GM12878 (cell line): ENCODE results near the gene CAMTA1. TPM values are rescaled to one million over a fixed set of nuclear protein-coding genes. Genes with fewer than 3 reads are reported as not detected.

ENCODE experiments used
- ATAC-seq: fragments of 200-7000 bp; cut with Tn5 transposase; 3 replicates; pipeline ENCODE4 v1.9.1; 2020; ENCODE audit warnings: mild to moderate bottlenecking, moderate library complexity
- BruUV-seq: library from RNA; stranded (reverse); fragments of 400-500 nt; replicated peaks from 2 replicates; lab custom pipeline; 2021; lab: Mats Ljungman, UMichigan
- CTCF ChIA-PET: fragments of 300-600 bp; sonication (Branson Sonifier 250); formaldehyde crosslinking; extraction: SDS; loops from one replicate; lab custom pipeline; 2021; ENCODE audit warnings: inconsistent platforms; lab: Yijun Ruan, JAX
- POLR2A ChIA-PET: fragments of 350-600 bp; formaldehyde crosslinking; extraction: SDS; loops from one replicate; lab custom pipeline; 2021; ENCODE audit warnings: inconsistent platforms; lab: Charles Lee
- RAD21 ChIA-PET: fragments of 300-600 bp; sonication (Branson Sonifier 250); formaldehyde crosslinking; loops from one replicate; lab custom pipeline; 2023; ENCODE audit warnings: antibody characterized with exemption; ENCODE audit not compliant: unreplicated experiment; lab: Charles Lee
- SMC1A ChIA-PET: fragments of 300-600 bp; sonication (Branson Sonifier 250); formaldehyde crosslinking; loops from one replicate; lab custom pipeline; 2023; ENCODE audit not compliant: unreplicated experiment, uncharacterized antibody; lab: Charles Lee
- DNase-seq: peaks from one replicate; pipeline ENCODE4 v3.0.0-alpha.2; 2011; ENCODE audit warnings: low read depth, low spot score
- FAIRE-seq: peaks from 3 replicates; lab custom pipeline; 2011; peaks lifted over from hg19 to GRCh38; lab: Jason Lieb, UNC
- H2AFZ ChIP-seq: 2 replicates; pipeline ENCODE4 v1.6.0; 2011; ENCODE audit warnings: low read depth, low read length, control low read depth; ENCODE audit not compliant: control insufficient read depth
- H3K27ac ChIP-seq: 2 replicates; pipeline ENCODE4 v1.5.1; 2011; ENCODE audit warnings: control low read depth; ENCODE audit not compliant: control insufficient read depth, insufficient read depth
- H3K27me3 ChIP-seq, 2 experiments: replicated peaks in 1 of 2; 2 replicates each; pipeline versions ENCODE4 v1.6.0 to v1.6.1; 2011; ENCODE audit warnings: low read length in 1 of 2; ENCODE audit not compliant: control insufficient read depth in 2 of 2, insufficient read depth in 2 of 2
- H3K36me3 ChIP-seq, 2 experiments: 2 replicates each; pipeline ENCODE4 v1.5.1; 2011; ENCODE audit warnings: low read length in 1 of 2; ENCODE audit not compliant: control insufficient read depth in 2 of 2, insufficient read depth in 2 of 2
- H3K4me1 ChIP-seq: 2 replicates; pipeline ENCODE4 v1.6.1; 2011; ENCODE audit warnings: mild to moderate bottlenecking, low read length, moderate library complexity, mixed read lengths; ENCODE audit not compliant: control insufficient read depth, insufficient read depth
- H3K4me2 ChIP-seq: 2 replicates; pipeline ENCODE4 v1.6.0; 2011; ENCODE audit warnings: control low read depth; ENCODE audit not compliant: control insufficient read depth, insufficient read depth
- H3K4me3 ChIP-seq: fragments of 200-600 bp; sonication (generic); 2 replicates; pipeline ENCODE4 v1.5.1; 2016
- H3K79me2 ChIP-seq: 2 replicates; pipeline ENCODE4 v1.6.0; 2011; ENCODE audit warnings: low read length; ENCODE audit not compliant: control insufficient read depth, insufficient read depth
- H3K9ac ChIP-seq: 2 replicates; pipeline ENCODE4 v1.8.0; 2011; ENCODE audit warnings: low read length, control low read depth, mixed read lengths; ENCODE audit not compliant: control insufficient read depth, insufficient read depth
- H3K9me3 ChIP-seq: replicated peaks from 3 replicates; pipeline ENCODE4 v1.5.1; 2011; ENCODE audit warnings: mild to moderate bottlenecking, low read length; ENCODE audit not compliant: control insufficient read depth, insufficient read depth
- H4K20me1 ChIP-seq: 2 replicates; pipeline ENCODE4 v1.6.0; 2011; ENCODE audit not compliant: control insufficient read depth, insufficient read depth
- CBFB ChIP-seq: IDR thresholded peaks from 2 replicates; pipeline ENCODE4 v1.6.1; 2016; ENCODE audit warnings: antibody characterized with exemption, low read depth
- CBX3 ChIP-seq: fragments of 200-600 bp; sonication (generic); IDR thresholded peaks from 2 replicates; pipeline ENCODE4 v1.6.1; 2016; ENCODE audit warnings: low read depth, borderline replicate concordance
- HDAC2 ChIP-seq: fragments of 200-600 bp; sonication (generic); IDR thresholded peaks from 2 replicates; pipeline ENCODE4 v1.6.1; 2017
- KLF5 ChIP-seq: fragments of 450-650 bp; IDR thresholded peaks from 2 replicates; pipeline ENCODE4 v1.6.1; 2014; ENCODE audit warnings: mild to moderate bottlenecking; ENCODE audit not compliant: partially characterized antibody
- NR2F1 ChIP-seq: fragments of 450-650 bp; conservative IDR thresholded peaks from 2 replicates; pipeline ENCODE4 v1.6.1; 2017; ENCODE audit warnings: mild to moderate bottlenecking
- PAX5 ChIP-seq: IDR thresholded peaks from 2 replicates; pipeline ENCODE4 v1.6.1; 2011; ENCODE audit warnings: low read depth, low read length, borderline replicate concordance
- PML ChIP-seq: IDR thresholded peaks from 2 replicates; pipeline ENCODE4 v1.6.1; 2012; ENCODE audit warnings: low read length, inconsistent platforms
- RAD51 ChIP-seq: fragments of 450-650 bp; IDR thresholded peaks from 2 replicates; pipeline ENCODE4 v1.6.1; 2016; ENCODE audit warnings: moderate library complexity, mild to moderate bottlenecking, inconsistent platforms
- SIN3A ChIP-seq: IDR thresholded peaks from 2 replicates; pipeline ENCODE4 v1.6.1; 2012; ENCODE audit warnings: low read depth, low read length, improper control_type of control experiment
- YBX1 ChIP-seq: fragments of 450-650 bp; IDR thresholded peaks from 2 replicates; pipeline ENCODE4 v1.6.1; 2016; ENCODE audit warnings: antibody characterized with exemption
- ZZZ3 ChIP-seq: IDR thresholded peaks from 2 replicates; pipeline ENCODE4 v1.6.1; 2011; ENCODE audit warnings: low read depth; ENCODE audit not compliant: control insufficient read depth, insufficient read length
- WGBS: methylation state at CpG from one replicate; pipeline ENCODE4 v1.1.6; 2016; ENCODE audit warnings: low lambda C conversion rate; ENCODE audit not compliant: insufficient replicate concordance, insufficient coverage; ENCODE audit errors: missing lambda C conversion rate; 5-methylcytosine and 5-hydroxymethylcytosine counted together
- in situ Hi-C: fragments of 300-500 bp; cut with MboI; formaldehyde crosslinking; loops from 9 replicates; pipeline ENCODE4 v1.14.3; 2018; ENCODE audit warnings: mixed read lengths
- intact Hi-C: fragments of 100-400 bp; cut with micrococcal nuclease; formaldehyde crosslinking; loops from one replicate; pipeline ENCODE4 v1.14.2; 2022; ENCODE audit not compliant: unreplicated experiment
- polyA plus RNA-seq, 11 experiments: library from polyadenylated mRNA; depleted of rRNA in 4 of 11; unstranded in 6 of 11; stranded (reverse) in 5 of 11; fragments of >200 nt; fragmentation: Nextera tagmentation in 4 of 11; fragmentation: Illumina TruSeq in 1 of 11; extraction: Ambion mirVana in 4 of 11; extraction: Trizol in 1 of 11; gene quantifications; 1 replicate in 1 of 11; 2 replicates in 10 of 11; pipeline versions ENCODE4 v1.2.1 to v1.2.3, GENCODE V29; 2011 to 2016; ENCODE audit warnings: inconsistent platforms in 2 of 11, missing spikeins in 2 of 11, low read depth in 1 of 11
- total RNA-seq, 4 experiments: library from RNA; depleted of rRNA in 3 of 4; stranded (reverse); fragments of >200 nt in 3 of 4; fragmentation: Illumina TruSeq in 1 of 4; extraction: Trizol in 1 of 4; gene quantifications; 2 replicates each; pipeline versions ENCODE4 v1.2.1 to v1.2.3, GENCODE V29; 2013 to 2021
- TF ChIP-seq, protein P1 (sequence below): IDR thresholded peaks from 2 replicates; pipeline ENCODE4 v1.6.1; 2011; ENCODE audit warnings: mild to moderate bottlenecking, low read depth, low read length, moderate library complexity; ENCODE audit not compliant: insufficient replicate concordance
- TF ChIP-seq, protein P2 (sequence below): fragments of 450-650 bp; IDR thresholded peaks from 2 replicates; pipeline ENCODE4 v1.6.1; 2017; ENCODE audit warnings: mild to moderate bottlenecking, low read depth, inconsistent platforms; ENCODE audit not compliant: poor library complexity, severe bottlenecking
- TF ChIP-seq, protein P3 (sequence below): fragments of 450-650 bp; IDR thresholded peaks from 2 replicates; pipeline ENCODE4 v1.6.1; 2017; ENCODE audit warnings: borderline replicate concordance
- TF ChIP-seq, protein P4 (sequence below): fragments of 450-650 bp; IDR thresholded peaks from 2 replicates; pipeline ENCODE4 v1.6.1; 2017; ENCODE audit warnings: low read depth, mild to moderate bottlenecking, moderate library complexity

CAMTA1 gene
- total and polyA plus RNA-seq, 10 of the 15 experiments (the other 5 are each of a cell fraction or from before 2014, with no cell fraction given): 37.7 to 148 (median 76.4) TPM

DNA sequence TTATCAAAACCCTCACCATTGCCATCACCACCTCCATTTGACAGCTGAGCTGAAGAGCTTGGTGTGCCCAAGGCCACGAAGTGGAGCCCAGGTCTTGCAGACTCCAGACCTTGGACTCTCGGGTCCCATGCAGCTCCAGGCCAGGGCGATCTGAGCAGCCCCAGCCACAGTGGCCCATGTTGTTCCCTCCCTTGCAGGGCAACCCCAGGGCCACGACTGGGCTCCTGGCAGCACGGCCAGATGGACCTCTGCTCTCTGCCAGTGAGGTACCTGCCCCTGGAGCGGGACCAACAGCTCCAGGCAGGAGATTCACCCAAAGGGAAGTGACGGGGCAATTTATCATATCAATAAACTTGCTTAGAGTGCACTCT is 803.2 kb downstream of the CAMTA1 start:
- TF ChIP-seq RAD51: no peak
- no peak for TF ChIP-seq PML
- TF ChIP-seq, protein P1, sequence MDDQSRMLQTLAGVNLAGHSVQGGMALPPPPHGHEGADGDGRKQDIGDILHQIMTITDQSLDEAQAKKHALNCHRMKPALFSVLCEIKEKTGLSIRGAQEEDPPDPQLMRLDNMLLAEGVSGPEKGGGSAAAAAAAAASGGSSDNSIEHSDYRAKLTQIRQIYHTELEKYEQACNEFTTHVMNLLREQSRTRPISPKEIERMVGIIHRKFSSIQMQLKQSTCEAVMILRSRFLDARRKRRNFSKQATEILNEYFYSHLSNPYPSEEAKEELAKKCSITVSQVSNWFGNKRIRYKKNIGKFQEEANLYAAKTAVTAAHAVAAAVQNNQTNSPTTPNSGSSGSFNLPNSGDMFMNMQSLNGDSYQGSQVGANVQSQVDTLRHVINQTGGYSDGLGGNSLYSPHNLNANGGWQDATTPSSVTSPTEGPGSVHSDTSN: no peak
- TF ChIP-seq PAX5: no peak
- TF ChIP-seq CBX3: no peak
- TF ChIP-seq CBFB: no peak
- TF ChIP-seq NR2F1: no peak
- TF ChIP-seq, protein P2, sequence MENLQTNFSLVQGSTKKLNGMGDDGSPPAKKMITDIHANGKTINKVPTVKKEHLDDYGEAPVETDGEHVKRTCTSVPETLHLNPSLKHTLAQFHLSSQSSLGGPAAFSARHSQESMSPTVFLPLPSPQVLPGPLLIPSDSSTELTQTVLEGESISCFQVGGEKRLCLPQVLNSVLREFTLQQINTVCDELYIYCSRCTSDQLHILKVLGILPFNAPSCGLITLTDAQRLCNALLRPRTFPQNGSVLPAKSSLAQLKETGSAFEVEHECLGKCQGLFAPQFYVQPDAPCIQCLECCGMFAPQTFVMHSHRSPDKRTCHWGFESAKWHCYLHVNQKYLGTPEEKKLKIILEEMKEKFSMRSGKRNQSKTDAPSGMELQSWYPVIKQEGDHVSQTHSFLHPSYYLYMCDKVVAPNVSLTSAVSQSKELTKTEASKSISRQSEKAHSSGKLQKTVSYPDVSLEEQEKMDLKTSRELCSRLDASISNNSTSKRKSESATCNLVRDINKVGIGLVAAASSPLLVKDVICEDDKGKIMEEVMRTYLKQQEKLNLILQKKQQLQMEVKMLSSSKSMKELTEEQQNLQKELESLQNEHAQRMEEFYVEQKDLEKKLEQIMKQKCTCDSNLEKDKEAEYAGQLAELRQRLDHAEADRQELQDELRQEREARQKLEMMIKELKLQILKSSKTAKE: no peak
- TF ChIP-seq YBX1: no peak
- TF ChIP-seq, protein P3, sequence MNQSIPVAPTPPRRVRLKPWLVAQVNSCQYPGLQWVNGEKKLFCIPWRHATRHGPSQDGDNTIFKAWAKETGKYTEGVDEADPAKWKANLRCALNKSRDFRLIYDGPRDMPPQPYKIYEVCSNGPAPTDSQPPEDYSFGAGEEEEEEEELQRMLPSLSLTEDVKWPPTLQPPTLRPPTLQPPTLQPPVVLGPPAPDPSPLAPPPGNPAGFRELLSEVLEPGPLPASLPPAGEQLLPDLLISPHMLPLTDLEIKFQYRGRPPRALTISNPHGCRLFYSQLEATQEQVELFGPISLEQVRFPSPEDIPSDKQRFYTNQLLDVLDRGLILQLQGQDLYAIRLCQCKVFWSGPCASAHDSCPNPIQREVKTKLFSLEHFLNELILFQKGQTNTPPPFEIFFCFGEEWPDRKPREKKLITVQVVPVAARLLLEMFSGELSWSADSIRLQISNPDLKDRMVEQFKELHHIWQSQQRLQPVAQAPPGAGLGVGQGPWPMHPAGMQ: no peak
- no peak for TF ChIP-seq ZZZ3
- TF ChIP-seq HDAC2: no peak
- TF ChIP-seq KLF5: no peak
- no peak for TF ChIP-seq SIN3A
- TF ChIP-seq, protein P4, sequence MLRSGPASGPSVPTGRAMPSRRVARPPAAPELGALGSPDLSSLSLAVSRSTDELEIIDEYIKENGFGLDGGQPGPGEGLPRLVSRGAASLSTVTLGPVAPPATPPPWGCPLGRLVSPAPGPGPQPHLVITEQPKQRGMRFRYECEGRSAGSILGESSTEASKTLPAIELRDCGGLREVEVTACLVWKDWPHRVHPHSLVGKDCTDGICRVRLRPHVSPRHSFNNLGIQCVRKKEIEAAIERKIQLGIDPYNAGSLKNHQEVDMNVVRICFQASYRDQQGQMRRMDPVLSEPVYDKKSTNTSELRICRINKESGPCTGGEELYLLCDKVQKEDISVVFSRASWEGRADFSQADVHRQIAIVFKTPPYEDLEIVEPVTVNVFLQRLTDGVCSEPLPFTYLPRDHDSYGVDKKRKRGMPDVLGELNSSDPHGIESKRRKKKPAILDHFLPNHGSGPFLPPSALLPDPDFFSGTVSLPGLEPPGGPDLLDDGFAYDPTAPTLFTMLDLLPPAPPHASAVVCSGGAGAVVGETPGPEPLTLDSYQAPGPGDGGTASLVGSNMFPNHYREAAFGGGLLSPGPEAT: no peak
- Histone ChIP-seq H2AFZ (no peak overlapping the region), H3K4me2 (no peak overlapping the region), H3K4me3 (no peak overlapping the region), H3K27ac (no peak overlapping the region), H4K20me1 (no peaks in the 10 kb centered on the region; the same call in 1 of the 2 replicates), H3K4me1 (no peaks in the 10 kb centered on the region), H3K27me3 (peaks cover 2% of the 10 kb centered on the region in 2 experiments; a peak in 2 of 4 replicates), H3K79me2 (no peaks in the 10 kb centered on the region), H3K9ac (no peak overlapping the region), H3K9me3 (no peaks in the 10 kb centered on the region), H3K36me3 (no peaks in the 10 kb centered on the region)
- WGBS: 6% methylated on average over 7 of the region's 7 CpGs
- no TSS peak for BruUV-seq
- ATAC-seq (no peak), FAIRE-seq (no peak), DNase-seq (no peak)
- in situ Hi-C loops (no loop called here), intact Hi-C loops (no loop called here)
- ChIA-PET RAD21 (no interaction called here), POLR2A (no interaction called here), CTCF (no interaction called here), SMC1A (no interaction called here)
